Measurements from ENCODE around the gene CARMIL1.

DNA sequence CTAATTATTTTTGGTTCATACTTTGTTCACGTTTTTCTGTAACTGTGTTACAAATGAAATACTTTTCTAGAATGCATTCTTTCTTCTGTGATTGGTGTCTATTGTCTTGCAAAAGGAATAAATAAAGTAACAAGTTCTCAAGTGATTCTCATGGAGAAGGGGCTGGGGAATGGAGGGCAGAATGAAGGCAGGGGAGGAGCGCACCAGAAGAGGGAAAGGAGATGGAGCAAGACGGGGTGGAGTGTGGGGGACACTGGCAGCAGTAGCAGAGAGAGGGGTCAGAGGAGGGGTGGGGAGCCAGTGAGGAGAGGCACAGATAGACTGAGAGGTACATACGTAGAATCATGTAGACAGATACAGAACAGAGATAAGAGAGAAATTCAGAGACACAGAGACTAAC, 136.5 kb downstream of the CARMIL1 start:
- TF ChIP-seq POLR2AphosphoS5 (IDR thresholded peaks at IDR 0.05) (no peak), POLR2A (IDR thresholded peaks at IDR 0.05) (no peak), CTCF (IDR thresholded peaks at IDR 0.05) (no peak)

All from suprapubic skin (tissue), 4 donors.